MM.1S (cell line): ENCODE results near the gene LYRM4.

ENCODE experiments used
- DNase-seq: peaks from one replicate; pipeline ENCODE4 v3.0.0-alpha.2; 2015
- H2AFZ ChIP-seq: fragments of 300-600 bp; sonication (generic); 2 replicates; pipeline ENCODE4 v1.6.0; 2016; ENCODE audit warnings: antibody characterized with exemption, low read length
- H3F3A ChIP-seq: fragments of 300-600 bp; sonication (generic); 2 replicates; pipeline ENCODE4 v1.6.1; 2016; ENCODE audit warnings: mild to moderate bottlenecking, antibody characterized with exemption, low read length, moderate library complexity, mixed read lengths; ENCODE audit not compliant: insufficient read depth
- H3K27ac ChIP-seq: fragments of 300-600 bp; sonication (generic); 2 replicates; pipeline ENCODE4 v1.5.1; 2016; ENCODE audit warnings: mild to moderate bottlenecking, low read length
- H3K27me3 ChIP-seq: fragments of 300-600 bp; sonication (generic); replicated peaks from 2 replicates; pipeline ENCODE4 v1.6.0; 2016; ENCODE audit warnings: low read length; ENCODE audit not compliant: insufficient read depth
- H3K36me3 ChIP-seq: fragments of 300-600 bp; sonication (generic); replicated peaks from 2 replicates; pipeline ENCODE4 v1.6.1; 2016; ENCODE audit warnings: mild to moderate bottlenecking, low read length, mixed read lengths; ENCODE audit not compliant: insufficient read depth
- H3K4me1 ChIP-seq: fragments of 300-600 bp; sonication (generic); 2 replicates; pipeline ENCODE4 v1.6.1; 2016; ENCODE audit warnings: low read length, mixed read lengths
- H3K4me2 ChIP-seq: fragments of 300-600 bp; sonication (generic); 2 replicates; pipeline ENCODE4 v1.6.0; 2016; ENCODE audit warnings: low read depth, low read length
- H3K4me3 ChIP-seq: fragments of 300-600 bp; sonication (generic); 2 replicates; pipeline ENCODE4 v1.5.1; 2016; ENCODE audit warnings: low read length, mixed read lengths
- H3K79me2 ChIP-seq: fragments of 300-600 bp; sonication (generic); 2 replicates; pipeline ENCODE4 v1.6.1; 2016; ENCODE audit warnings: mixed run types, low read length, mixed read lengths
- H3K9ac ChIP-seq: fragments of 300-600 bp; sonication (generic); 2 replicates; pipeline ENCODE4 v1.6.1; 2016; ENCODE audit warnings: low read length, mixed read lengths
- H3K9me2 ChIP-seq: fragments of 300-600 bp; sonication (generic); replicated peaks from 2 replicates; pipeline ENCODE4 v1.6.1; 2016; ENCODE audit warnings: mild to moderate bottlenecking, low read length, mixed read lengths; ENCODE audit not compliant: insufficient read depth
- H3K9me3 ChIP-seq: fragments of 300-600 bp; sonication (generic); replicated peaks from 2 replicates; pipeline ENCODE4 v1.6.1; 2016; ENCODE audit warnings: mild to moderate bottlenecking, low read length, mixed read lengths; ENCODE audit not compliant: insufficient read depth
- H4K20me1 ChIP-seq: fragments of 300-600 bp; sonication (generic); 2 replicates; pipeline ENCODE4 v1.6.1; 2016; ENCODE audit warnings: mild to moderate bottlenecking, low read length, moderate library complexity, mixed read lengths; ENCODE audit not compliant: insufficient read depth
- EZH2 ChIP-seq: fragments of 300-600 bp; sonication (generic); optimal IDR thresholded peaks from 2 replicates; pipeline ENCODE3; 2017; ENCODE audit warnings: low read depth, mild to moderate bottlenecking, antibody characterized with exemption, low read length, mixed read lengths
- EZH2phosphoT487 ChIP-seq: fragments of 300-600 bp; sonication (generic); IDR thresholded peaks from 2 replicates; pipeline ENCODE4 v1.6.1; 2018; ENCODE audit warnings: antibody characterized with exemption, low read length
- TF ChIP-seq, protein P1 (sequence below): fragments of 300-600 bp; sonication (generic); IDR thresholded peaks from 2 replicates; pipeline ENCODE4 v1.5.1; 2016; ENCODE audit warnings: antibody characterized with exemption, low read length, mixed read lengths

LYRM4 gene

DNA sequence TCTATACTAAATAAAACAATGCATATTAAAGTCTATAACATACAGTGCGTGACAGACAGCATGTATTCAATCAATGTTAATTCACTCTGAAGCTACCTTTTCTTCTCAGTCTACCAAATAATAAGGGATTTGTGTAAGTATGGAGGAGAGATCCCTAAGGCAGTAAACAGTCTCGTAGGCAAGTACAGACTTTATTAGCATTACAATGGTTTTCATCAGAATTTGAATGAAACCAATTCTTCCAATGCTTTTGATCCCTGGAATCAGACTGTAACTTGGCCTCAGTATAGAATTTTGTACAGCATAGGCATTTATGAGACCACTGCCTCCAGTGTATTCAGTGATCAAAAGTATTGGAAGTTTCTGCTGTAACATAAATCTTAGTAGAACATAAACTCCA is 19.5 kb downstream of the LYRM4 start:
- H3K27me3 ChIP-seq, result no peaks in the 10 kb centered on the region
- H3K9ac ChIP-seq, result no peak overlapping the region
- no peak for DNase-seq
- H3K4me1 ChIP-seq, result 0 out of 2 replicates have a peak, but pooled peaks cover 3% of the 10 kb centered on the region
- no peaks in the 10 kb centered on the region for H3K9me3 ChIP-seq
- no peaks in the 10 kb centered on the region for H3K36me3 ChIP-seq
- no peaks in the 10 kb centered on the region for H4K20me1 ChIP-seq
- TF ChIP-seq, protein P1, sequence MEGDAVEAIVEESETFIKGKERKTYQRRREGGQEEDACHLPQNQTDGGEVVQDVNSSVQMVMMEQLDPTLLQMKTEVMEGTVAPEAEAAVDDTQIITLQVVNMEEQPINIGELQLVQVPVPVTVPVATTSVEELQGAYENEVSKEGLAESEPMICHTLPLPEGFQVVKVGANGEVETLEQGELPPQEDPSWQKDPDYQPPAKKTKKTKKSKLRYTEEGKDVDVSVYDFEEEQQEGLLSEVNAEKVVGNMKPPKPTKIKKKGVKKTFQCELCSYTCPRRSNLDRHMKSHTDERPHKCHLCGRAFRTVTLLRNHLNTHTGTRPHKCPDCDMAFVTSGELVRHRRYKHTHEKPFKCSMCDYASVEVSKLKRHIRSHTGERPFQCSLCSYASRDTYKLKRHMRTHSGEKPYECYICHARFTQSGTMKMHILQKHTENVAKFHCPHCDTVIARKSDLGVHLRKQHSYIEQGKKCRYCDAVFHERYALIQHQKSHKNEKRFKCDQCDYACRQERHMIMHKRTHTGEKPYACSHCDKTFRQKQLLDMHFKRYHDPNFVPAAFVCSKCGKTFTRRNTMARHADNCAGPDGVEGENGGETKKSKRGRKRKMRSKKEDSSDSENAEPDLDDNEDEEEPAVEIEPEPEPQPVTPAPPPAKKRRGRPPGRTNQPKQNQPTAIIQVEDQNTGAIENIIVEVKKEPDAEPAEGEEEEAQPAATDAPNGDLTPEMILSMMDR, result no peak
- TF ChIP-seq EZH2 (no peak), EZH2phosphoT487 (no peak)
- no peak overlapping the region for H3K4me3 ChIP-seq
- no peaks in the 10 kb centered on the region for H3F3A ChIP-seq
- H2AFZ ChIP-seq, result no peak overlapping the region
- peaks cover 10% of the 10 kb centered on the region for H3K79me2 ChIP-seq
- no peak overlapping the region for H3K4me2 ChIP-seq
- no peaks in the 10 kb centered on the region for H3K9me2 ChIP-seq
- H3K27ac ChIP-seq, result no peak overlapping the region

DNA sequence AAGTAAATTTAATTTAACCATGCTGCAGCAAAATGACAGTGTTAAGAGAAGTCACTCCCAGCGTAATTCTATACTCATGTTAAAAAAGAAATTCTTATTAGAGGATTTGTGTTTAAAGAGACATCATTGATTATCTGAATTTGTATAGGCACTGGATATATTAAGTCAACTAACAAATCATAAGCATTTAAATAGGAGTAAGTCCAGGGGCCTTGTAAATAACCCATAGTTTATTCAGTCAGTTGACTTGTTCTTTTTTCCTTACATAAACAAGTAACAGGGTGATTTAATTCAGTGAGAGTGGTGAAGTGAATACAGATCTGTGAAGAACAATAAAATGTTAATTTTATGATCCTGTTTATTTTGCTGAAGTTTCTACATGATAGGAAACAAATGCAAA is 22.4 kb downstream of the LYRM4 start:
- Histone ChIP-seq H3K79me2 (0 out of 2 replicates have a peak, but pooled peaks cover 3% of the 10 kb centered on the region), H3K9me2 (no peaks in the 10 kb centered on the region), H4K20me1 (no peaks in the 10 kb centered on the region), H3K27me3 (no peaks in the 10 kb centered on the region), H3K27ac (no peak overlapping the region), H2AFZ (no peak overlapping the region), H3K9ac (no peak overlapping the region), H3K9me3 (no peaks in the 10 kb centered on the region), H3K36me3 (no peaks in the 10 kb centered on the region), H3F3A (no peaks in the 10 kb centered on the region), H3K4me2 (no peak overlapping the region), H3K4me3 (no peak overlapping the region), H3K4me1 (no peaks in the 10 kb centered on the region)
- no peak for DNase-seq
- TF ChIP-seq, protein P1, result no peak
- no peak for TF ChIP-seq EZH2
- TF ChIP-seq EZH2phosphoT487, result no peak

DNA sequence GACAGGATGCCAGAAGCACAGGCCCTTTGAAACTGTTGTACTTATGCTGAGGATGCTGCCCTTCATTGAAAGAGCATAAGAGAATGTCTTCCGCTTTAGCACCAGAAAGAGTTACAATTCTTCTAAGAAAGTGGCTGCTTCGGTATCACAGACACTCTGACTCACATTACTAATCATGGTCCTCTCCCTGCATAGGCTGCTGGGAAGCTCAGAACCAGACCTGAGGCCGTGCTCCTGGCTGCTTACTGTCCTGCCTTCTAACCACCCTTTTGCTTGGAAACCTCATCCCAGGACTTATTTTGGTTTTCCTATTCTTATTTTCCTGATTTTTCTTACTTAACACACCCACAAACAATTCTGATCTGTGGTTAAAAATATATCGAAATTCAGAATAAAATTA is 22.9 kb downstream of the LYRM4 start:
- no peaks in the 10 kb centered on the region for H4K20me1 ChIP-seq
- no peaks in the 10 kb centered on the region for H3K9me3 ChIP-seq
- no peak overlapping the region for H3K27ac ChIP-seq
- no peaks in the 10 kb centered on the region for H3F3A ChIP-seq
- no peaks in the 10 kb centered on the region for H3K4me1 ChIP-seq
- H3K4me2 ChIP-seq, result no peak overlapping the region
- H3K9ac ChIP-seq, result no peak overlapping the region
- no peaks in the 10 kb centered on the region for H3K9me2 ChIP-seq
- DNase-seq, result no peak
- TF ChIP-seq, protein P1, result no peak
- TF ChIP-seq EZH2 (no peak), EZH2phosphoT487 (no peak)
- no peak overlapping the region for H3K4me3 ChIP-seq
- H3K27me3 ChIP-seq, result no peaks in the 10 kb centered on the region
- no peak overlapping the region for H2AFZ ChIP-seq
- H3K36me3 ChIP-seq, result no peaks in the 10 kb centered on the region
- no peaks in the 10 kb centered on the region for H3K79me2 ChIP-seq
